RWPE2 (cell line): ENCODE measurements around the gene CNTNAP2.
"Not testable (repeated sequence)": the region's sequence is repeated elsewhere in the genome, so short reads cannot be mapped to it uniquely, and the experiment has no call there.

Experiments
- ATAC-seq: fragments of 200-7000 bp; cut with Tn5 transposase; 3 replicates; pipeline ENCODE4 v1.9.1; 2021; ENCODE audit warnings: low read depth
- DNase-seq: peaks from one replicate; pipeline ENCODE4 v3.0.0-alpha.2; 2020; ENCODE audit warnings: low spot score
- H3K27ac ChIP-seq: fragments of 450-650 bp; 2 replicates; pipeline ENCODE4 v1.5.1; 2017; ENCODE audit warnings: mild to moderate bottlenecking; ENCODE audit not compliant: poor library complexity, severe bottlenecking
- H3K27me3 ChIP-seq: fragments of 250-450 bp; sonication (Bioruptor Pico); 2 replicates; pipeline ENCODE4 v1.5.1; 2021; ENCODE audit warnings: mild to moderate bottlenecking, moderate library complexity; ENCODE audit not compliant: insufficient read depth, poor library complexity, severe bottlenecking
- H3K36me3 ChIP-seq: fragments of 250-450 bp; sonication (Bioruptor Pico); 2 replicates; pipeline ENCODE4 v1.5.1; 2020; ENCODE audit warnings: low read depth, mild to moderate bottlenecking, moderate library complexity
- H3K4me1 ChIP-seq: fragments of 250-450 bp; sonication (Bioruptor Pico); 2 replicates; pipeline ENCODE4 v1.5.1; 2021; ENCODE audit warnings: mild to moderate bottlenecking, moderate library complexity; ENCODE audit not compliant: insufficient read depth, poor library complexity, severe bottlenecking
- H3K4me3 ChIP-seq: fragments of 250-450 bp; sonication (Bioruptor Pico); 2 replicates; pipeline ENCODE4 v1.5.1; 2021; ENCODE audit warnings: mild to moderate bottlenecking, moderate library complexity; ENCODE audit not compliant: severe bottlenecking
- H3K9me3 ChIP-seq: fragments of 250-450 bp; sonication (Bioruptor Pico); 2 replicates; pipeline ENCODE4 v1.5.1; 2021; ENCODE audit warnings: mild to moderate bottlenecking, moderate library complexity; ENCODE audit not compliant: severe bottlenecking
- TF ChIP-seq, protein P1 (sequence below): fragments of 450-650 bp; IDR thresholded peaks from one replicate; pipeline ENCODE4 v1.5.1; 2017; ENCODE audit warnings: mild to moderate bottlenecking, moderate library complexity; ENCODE audit not compliant: poor library complexity, severe bottlenecking

Gene CNTNAP2

DNA sequence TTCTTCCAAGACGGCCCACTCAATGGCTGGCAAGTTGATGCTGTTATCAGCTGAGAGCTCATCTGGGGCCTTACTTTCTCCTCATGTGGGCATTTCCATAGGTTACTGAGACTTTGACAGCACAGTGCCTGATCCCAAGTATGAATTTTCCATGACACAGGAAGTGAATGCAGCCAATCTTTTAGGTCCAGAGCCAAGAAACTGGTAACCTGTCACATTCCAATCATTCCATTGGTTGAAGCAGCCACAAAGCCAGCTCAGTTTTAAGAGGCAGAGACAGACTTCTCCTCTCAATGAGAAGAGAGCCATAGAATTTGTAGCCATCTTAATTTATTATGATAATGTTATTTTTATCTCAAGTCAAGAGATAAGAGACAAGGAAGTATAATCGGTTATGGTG, 775.5 kb downstream of the CNTNAP2 start:
- Histone ChIP-seq H3K27ac (no peak overlapping the region), H3K4me1 (no peaks in the 10 kb centered on the region), H3K27me3 (no peaks in the 10 kb centered on the region), H3K36me3 (no peaks in the 10 kb centered on the region), H3K9me3 (peaks cover 4% of the 10 kb centered on the region), H3K4me3 (no peak overlapping the region)
- DNase-seq (no peak), ATAC-seq (no peak)
- TF ChIP-seq, protein P1, sequence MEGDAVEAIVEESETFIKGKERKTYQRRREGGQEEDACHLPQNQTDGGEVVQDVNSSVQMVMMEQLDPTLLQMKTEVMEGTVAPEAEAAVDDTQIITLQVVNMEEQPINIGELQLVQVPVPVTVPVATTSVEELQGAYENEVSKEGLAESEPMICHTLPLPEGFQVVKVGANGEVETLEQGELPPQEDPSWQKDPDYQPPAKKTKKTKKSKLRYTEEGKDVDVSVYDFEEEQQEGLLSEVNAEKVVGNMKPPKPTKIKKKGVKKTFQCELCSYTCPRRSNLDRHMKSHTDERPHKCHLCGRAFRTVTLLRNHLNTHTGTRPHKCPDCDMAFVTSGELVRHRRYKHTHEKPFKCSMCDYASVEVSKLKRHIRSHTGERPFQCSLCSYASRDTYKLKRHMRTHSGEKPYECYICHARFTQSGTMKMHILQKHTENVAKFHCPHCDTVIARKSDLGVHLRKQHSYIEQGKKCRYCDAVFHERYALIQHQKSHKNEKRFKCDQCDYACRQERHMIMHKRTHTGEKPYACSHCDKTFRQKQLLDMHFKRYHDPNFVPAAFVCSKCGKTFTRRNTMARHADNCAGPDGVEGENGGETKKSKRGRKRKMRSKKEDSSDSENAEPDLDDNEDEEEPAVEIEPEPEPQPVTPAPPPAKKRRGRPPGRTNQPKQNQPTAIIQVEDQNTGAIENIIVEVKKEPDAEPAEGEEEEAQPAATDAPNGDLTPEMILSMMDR = no peak

DNA sequence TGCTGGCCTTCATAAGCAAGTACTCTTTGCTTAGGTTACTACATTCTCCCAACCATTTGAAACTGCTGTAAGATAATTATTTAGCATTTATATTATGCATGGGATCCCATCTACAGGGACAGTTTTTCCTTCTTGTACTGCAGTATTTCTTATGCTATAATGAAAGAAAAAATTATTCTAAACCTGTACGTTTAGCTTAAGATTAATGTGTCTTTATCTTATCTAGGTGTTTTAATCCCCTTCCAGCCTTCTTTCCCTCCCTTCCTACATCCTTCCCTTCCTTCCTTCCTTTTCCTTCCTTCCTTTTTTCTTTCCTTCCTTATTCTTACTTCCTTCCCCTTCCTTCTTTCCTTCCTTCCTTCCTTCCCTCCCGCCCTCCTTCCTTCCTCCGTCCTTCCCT, 778.3 kb downstream of the CNTNAP2 start:
- ATAC-seq (no peak), DNase-seq (no peak)
- H3K9me3 ChIP-seq = peaks cover 2% of the 10 kb centered on the region
- no peaks in the 10 kb centered on the region for H3K27me3 ChIP-seq
- H3K27ac ChIP-seq = no peak overlapping the region
- TF ChIP-seq, protein P1 = no peak
- no peaks in the 10 kb centered on the region for H3K36me3 ChIP-seq
- H3K4me1 ChIP-seq = no peaks in the 10 kb centered on the region
- H3K4me3 ChIP-seq = no peak overlapping the region

DNA sequence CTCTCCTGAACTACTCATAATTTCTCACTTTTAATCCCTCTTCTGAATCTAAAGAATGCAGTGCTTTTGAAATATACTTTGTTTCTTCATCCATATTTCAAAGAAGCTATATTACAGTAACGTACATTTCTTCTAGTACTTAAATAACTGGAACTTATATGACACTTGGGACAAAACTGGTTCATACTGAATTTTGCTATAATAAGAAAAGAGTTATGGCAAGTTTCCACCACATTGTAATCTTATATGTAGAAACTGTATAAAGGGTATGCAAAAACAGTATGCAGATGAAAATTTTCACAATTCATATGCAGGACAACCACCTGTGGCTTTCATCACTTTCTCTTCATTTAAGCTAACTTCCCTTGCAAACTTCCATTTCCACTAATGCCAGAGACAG, 785.7 kb downstream of the CNTNAP2 start:
- no peak for ATAC-seq
- TF ChIP-seq, protein P1 = no peak

DNA sequence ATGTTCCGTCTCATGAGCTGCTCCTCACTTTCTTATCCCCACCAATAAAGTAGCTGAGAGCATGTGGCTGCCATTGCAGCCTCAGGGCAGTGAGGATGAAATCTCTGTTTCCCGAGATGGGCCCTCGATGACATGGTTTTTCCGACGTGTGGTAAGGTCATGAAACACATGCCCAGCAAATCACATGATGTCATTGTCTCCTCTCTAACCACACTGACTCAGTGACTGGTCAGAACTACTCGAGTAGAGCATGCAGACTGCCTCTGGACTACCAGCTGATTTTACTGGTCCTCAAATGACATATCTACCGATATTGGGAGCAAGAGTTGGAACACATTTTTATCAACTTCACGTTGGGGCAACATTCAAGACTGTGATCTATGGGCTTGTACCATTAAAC, 786.1 kb downstream of the CNTNAP2 start:
- Histone ChIP-seq H3K4me3 (no peak overlapping the region), H3K4me1 (no peaks in the 10 kb centered on the region), H3K27me3 (no peaks in the 10 kb centered on the region), H3K36me3 (no peaks in the 10 kb centered on the region), H3K27ac (no peak overlapping the region), H3K9me3 (peaks cover 2% of the 10 kb centered on the region)
- TF ChIP-seq, protein P1 = no peak
- ATAC-seq (no peak), DNase-seq (no peak)

More for the DNA sequence above, 785.7 kb downstream of the CNTNAP2 start:
- Histone ChIP-seq H3K27ac (no peak overlapping the region), H3K27me3 (no peaks in the 10 kb centered on the region), H3K4me3 (no peak overlapping the region), H3K36me3 (no peaks in the 10 kb centered on the region), H3K4me1 (no peaks in the 10 kb centered on the region), H3K9me3 (peaks cover 2% of the 10 kb centered on the region)
- DNase-seq = no peak

DNA sequence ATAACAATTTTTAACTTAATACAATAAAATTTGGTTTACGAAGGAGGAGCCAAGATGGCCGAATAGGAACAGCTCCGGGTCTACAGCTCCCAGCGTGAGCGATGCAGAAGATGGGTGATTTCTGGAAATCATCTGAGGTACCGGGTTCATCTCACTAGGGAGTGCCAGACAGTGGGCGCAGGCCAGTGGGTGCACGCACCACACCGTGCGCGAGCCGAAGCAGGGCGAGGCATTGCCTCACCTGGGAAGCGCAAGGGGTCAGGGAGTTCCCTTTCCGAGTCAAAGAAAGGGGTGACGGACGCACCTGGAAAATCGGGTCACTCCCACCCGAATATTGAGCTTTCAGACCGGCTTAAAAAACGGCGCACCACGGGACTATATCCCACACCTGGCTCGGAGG, 789.1 kb downstream of the CNTNAP2 start:
- not testable (repeated sequence) for H3K4me3 ChIP-seq, H3K36me3 ChIP-seq, H3K27ac ChIP-seq, H3K27me3 ChIP-seq, H3K4me1 ChIP-seq, ATAC-seq, DNase-seq, H3K9me3 ChIP-seq

DNA sequence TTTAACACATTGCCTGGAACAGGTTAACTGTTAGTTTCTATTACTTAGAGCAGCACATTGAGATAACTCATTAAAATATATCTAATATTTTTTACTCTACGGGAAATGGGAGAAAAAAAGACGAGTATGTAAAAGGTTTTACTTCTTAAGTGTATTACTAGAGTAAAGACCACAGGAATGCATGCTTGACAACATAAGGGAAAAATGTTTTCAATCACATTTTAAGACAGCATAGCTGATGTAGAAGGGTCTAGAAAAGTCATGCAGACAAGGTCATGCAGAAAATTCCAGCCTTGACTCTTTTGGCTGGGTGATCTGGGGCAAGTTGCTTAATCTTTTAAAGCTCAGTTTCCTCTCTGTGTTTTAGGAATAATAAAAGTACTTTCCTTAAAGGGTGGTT, 806.2 kb downstream of the CNTNAP2 start:
- TF ChIP-seq, protein P1 = no peak
- Histone ChIP-seq H3K27ac (no peak overlapping the region), H3K36me3 (no peaks in the 10 kb centered on the region), H3K4me1 (no peaks in the 10 kb centered on the region), H3K4me3 (no peak overlapping the region), H3K27me3 (no peaks in the 10 kb centered on the region), H3K9me3 (no peaks in the 10 kb centered on the region)
- ATAC-seq (no peak), DNase-seq (no peak)
